Effector memory CD8-positive, alpha-beta T cell (primary cell): Measurements from ENCODE around the gene PAX2.

ENCODE experiments used
- ATAC-seq: fragments of 150-1000 bp; cut with Tn5 transposase; replicated peaks from 2 replicates; pipeline ENCODE4 v1.10.0; 2021; ENCODE audit warnings: mild to moderate bottlenecking, moderate library complexity
- DNase-seq, 3 experiments: peaks; one replicate each; pipeline ENCODE4 v3.0.0; 2021
- H3K27ac Mint-ChIP-seq, 2 donors: one replicate each; pipeline ENCODE4 v1.8.0; 2022; ENCODE audit warnings: mild to moderate bottlenecking in 2 of 2, mixed read lengths in 2 of 2, moderate library complexity in 2 of 2
- H3K27me3 Mint-ChIP-seq, 2 donors: one replicate each; pipeline ENCODE4 v1.8.0; 2022; ENCODE audit warnings: mixed read lengths in 2 of 2
- H3K36me3 Mint-ChIP-seq: one replicate; pipeline ENCODE4 v1.8.0; 2022; ENCODE audit warnings: mild to moderate bottlenecking, moderate library complexity, mixed read lengths; ENCODE audit not compliant: insufficient read depth
- H3K4me1 Mint-ChIP-seq, 2 donors: one replicate each; pipeline ENCODE4 v1.8.0; 2022; ENCODE audit warnings: low read depth in 2 of 2, mixed read lengths in 2 of 2
- H3K4me3 Mint-ChIP-seq, 2 donors: one replicate each; pipeline ENCODE4 v1.8.0; 2022; ENCODE audit warnings: mild to moderate bottlenecking in 2 of 2, mixed read lengths in 2 of 2, moderate library complexity in 2 of 2
- H3K9me3 Mint-ChIP-seq, 2 donors: one replicate each; pipeline ENCODE4 v1.8.0; 2022; ENCODE audit warnings: mixed read lengths in 2 of 2

PAX2 gene

DNA sequence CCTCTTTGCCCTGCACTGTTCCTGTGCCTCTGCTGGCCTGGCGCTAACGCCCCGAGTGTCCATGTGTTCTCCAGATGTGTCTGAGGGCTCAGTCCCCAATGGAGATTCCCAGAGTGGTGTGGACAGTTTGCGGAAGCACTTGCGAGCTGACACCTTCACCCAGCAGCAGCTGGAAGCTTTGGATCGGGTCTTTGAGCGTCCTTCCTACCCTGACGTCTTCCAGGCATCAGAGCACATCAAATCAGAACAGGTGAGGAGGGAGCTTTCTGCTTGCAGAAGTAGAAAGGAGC lies 60.9 kb downstream of the PAX2 start:
- Mint-ChIP-seq H3K36me3 (no peaks in the 10 kb centered on the region), H3K27ac (no peak overlapping the region), H3K4me3 (no peak overlapping the region), H3K27me3 (peaks cover 89 to 99% of the 10 kb centered on the region in 2 donors), H3K9me3 (no peaks in the 10 kb centered on the region), H3K4me1 (no peaks in the 10 kb centered on the region)
- DNase-seq (no peak), ATAC-seq (no peak)

GRCh38 chr10:100807241-100807951 lies 62.0 kb downstream of the PAX2 start:
- no peak for DNase-seq
- Mint-ChIP-seq H3K9me3 (no peaks in the 10 kb centered on the region), H3K4me1 (no peaks in the 10 kb centered on the region), H3K27ac (no peak overlapping the region), H3K36me3 (no peaks in the 10 kb centered on the region), H3K4me3 (no peak overlapping the region), H3K27me3 (peaks cover 89 to 99% of the 10 kb centered on the region in 2 donors)
- no peak for ATAC-seq

GRCh38 chr10:100808876-100809275 lies 63.5 kb downstream of the PAX2 start:
- no peak for ATAC-seq
- Mint-ChIP-seq H3K4me1 (no peaks in the 10 kb centered on the region), H3K27ac (no peak overlapping the region), H3K9me3 (no peaks in the 10 kb centered on the region), H3K4me3 (no peak overlapping the region), H3K27me3 (peaks cover 89 to 99% of the 10 kb centered on the region in 2 donors), H3K36me3 (no peaks in the 10 kb centered on the region)
- no peak for DNase-seq

DNA sequence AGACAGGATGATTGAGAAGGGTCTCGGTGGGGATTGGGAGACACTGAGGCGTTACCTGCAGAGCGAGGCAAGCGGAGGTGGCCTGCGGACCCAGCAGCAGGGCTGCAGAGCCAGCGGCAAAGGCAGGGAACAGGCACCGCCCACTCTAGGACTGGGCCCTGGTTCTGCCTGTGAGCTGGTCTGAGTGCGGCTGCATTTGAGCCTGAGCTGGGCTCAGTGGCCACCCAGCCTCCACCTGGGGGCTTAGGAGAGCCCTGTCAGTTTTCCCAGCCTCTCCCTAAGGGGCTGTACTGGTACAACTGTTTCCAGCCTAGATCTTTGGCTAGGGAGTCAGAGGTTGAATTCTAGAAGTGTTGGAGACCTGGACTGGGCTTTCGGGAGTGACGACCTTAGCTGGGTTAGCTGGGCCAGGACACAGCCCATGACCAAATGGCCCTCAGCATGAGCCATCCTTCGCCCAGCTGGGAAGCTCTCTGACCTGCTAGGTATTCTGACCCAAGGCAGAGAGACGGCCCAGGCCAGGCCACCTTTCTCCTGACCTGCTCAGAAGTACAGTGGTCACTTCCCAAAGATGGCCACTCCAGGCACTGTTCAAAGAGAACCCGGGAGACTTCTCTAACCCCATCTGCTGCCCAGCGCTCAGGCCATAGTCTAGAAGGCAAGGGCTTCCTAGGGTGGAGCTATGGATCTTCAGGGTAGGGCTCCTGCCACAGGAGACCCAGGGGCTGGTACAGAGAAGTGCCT lies 64.9 kb downstream of the PAX2 start:
- no peak overlapping the region for H3K27ac Mint-ChIP-seq
- no peak for ATAC-seq
- no peaks in the 10 kb centered on the region for H3K4me1 Mint-ChIP-seq
- H3K9me3 Mint-ChIP-seq = no peaks in the 10 kb centered on the region
- no peak overlapping the region for H3K4me3 Mint-ChIP-seq
- H3K27me3 Mint-ChIP-seq = peaks cover 87 to 99% of the 10 kb centered on the region in 2 donors
- H3K36me3 Mint-ChIP-seq = no peaks in the 10 kb centered on the region
- DNase-seq = no peak

DNA sequence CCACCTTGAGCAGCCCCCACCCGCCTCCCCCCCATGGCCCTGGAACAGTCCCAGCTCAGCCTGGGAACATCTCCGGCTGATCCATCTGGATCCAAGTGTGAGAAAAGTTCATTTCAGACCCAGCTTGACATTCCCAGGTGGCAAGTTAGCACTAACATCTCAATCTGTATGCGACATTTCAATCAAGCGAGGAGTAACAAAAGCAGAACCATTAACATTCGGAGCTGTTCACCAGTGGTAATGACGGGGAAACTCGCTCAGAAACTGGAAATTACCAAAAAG lies 65.4 kb downstream of the PAX2 start:
- Mint-ChIP-seq H3K36me3 (no peaks in the 10 kb centered on the region), H3K27me3 (peaks cover 82 to 99% of the 10 kb centered on the region in 2 donors), H3K4me3 (no peak overlapping the region), H3K27ac (no peak overlapping the region), H3K4me1 (no peaks in the 10 kb centered on the region), H3K9me3 (no peaks in the 10 kb centered on the region)
- no peak for ATAC-seq
- no peak for DNase-seq

DNA sequence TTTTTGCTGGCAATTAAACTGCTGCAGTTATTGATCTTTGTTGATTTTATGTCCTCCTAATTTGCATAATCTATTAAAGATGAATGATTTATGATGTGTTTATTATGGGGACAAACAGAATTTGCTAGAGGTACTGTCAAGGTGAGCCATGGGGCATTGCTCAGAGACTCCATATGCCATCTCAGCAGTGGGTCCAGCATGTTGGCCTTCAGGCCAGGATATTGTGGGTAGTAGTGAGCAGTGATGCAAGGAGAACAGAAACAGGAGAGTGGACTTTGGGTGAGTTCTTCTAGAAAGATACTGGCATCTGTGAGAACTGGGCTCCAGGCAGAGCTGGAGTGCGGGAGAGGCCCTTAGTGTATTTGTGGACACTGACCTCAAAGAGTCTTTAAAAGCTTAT lies 65.9 kb downstream of the PAX2 start:
- ATAC-seq = no peak
- H3K36me3 Mint-ChIP-seq = no peaks in the 10 kb centered on the region
- no peaks in the 10 kb centered on the region for H3K9me3 Mint-ChIP-seq
- no peaks in the 10 kb centered on the region for H3K4me1 Mint-ChIP-seq
- no peak overlapping the region for H3K27ac Mint-ChIP-seq
- peaks cover 77 to 99% of the 10 kb centered on the region in 2 donors for H3K27me3 Mint-ChIP-seq
- no peak for DNase-seq
- no peak overlapping the region for H3K4me3 Mint-ChIP-seq

DNA sequence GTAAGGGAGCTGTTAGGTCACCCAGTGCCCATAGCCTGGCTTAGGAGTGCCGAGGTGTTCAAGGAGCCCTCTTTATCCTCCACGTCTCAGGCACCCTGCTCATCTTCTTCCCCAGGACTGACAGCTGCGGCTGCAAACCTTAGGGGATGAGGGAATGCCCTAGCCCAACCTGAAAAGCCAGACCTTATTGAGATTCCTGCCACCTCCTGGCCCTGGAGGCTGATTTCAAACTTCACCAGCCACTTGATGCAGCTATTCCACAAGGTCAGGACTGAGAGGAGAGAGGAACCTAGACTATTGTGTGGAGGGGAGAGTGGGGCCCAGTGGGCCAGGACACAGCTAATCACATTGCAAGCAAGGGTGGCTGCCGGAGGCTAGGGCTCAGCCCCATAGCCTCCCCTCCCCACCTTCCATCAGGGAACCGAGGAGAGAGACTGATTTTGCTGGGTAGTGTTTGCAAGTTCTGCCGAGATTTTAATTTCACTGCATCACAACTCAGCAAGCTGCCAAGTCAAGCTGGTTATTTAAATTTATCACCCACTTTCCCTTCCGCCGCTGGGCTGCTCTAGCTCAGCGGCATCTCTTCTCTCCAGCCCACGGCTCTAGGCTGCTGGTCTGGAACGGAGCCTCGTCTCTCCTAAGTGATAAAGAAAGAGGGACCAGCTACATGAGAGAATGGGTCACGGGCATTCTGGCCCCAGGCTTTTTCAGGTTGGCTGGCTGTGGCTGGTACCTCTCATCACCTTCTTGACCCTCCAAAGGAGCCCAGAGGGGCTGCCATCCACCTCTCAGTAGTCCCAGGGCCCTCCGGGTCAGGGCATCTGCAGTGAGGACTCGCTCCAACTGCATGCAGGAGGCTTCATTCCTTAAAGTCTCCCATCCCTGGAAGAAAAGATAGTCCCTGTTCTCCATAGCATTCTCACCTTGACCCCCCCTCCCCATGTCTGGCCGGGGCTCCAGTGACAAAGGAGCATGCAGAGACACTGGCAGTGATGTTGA lies 66.7 kb downstream of the PAX2 start:
- Mint-ChIP-seq H3K27ac (no peak overlapping the region), H3K4me3 (no peak overlapping the region), H3K36me3 (no peaks in the 10 kb centered on the region), H3K9me3 (no peaks in the 10 kb centered on the region), H3K27me3 (peaks cover 73 to 99% of the 10 kb centered on the region in 2 donors), H3K4me1 (no peaks in the 10 kb centered on the region)
- ATAC-seq = no peak
- no peak for DNase-seq

DNA sequence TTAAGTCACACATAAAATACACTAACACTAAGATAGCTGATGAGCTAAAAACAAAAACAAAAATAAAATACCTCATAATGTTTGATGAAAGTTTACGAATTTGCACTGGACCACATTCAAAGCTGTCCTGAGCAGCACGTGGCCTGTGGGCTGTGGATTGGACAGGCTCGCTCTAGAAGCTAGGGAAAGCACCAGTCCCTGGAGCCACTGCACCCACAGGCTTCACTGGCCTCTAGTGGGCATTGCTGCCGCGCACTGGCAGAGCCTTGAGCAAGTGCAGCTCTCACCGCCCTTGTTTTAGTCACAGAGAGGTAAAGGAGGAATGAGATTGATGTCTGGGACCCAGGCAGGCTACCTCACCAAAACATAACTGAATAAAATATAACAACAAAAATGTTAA lies 67.6 kb downstream of the PAX2 start:
- Mint-ChIP-seq H3K36me3 (no peaks in the 10 kb centered on the region), H3K27me3 (peaks cover 70 to 99% of the 10 kb centered on the region in 2 donors), H3K9me3 (no peaks in the 10 kb centered on the region), H3K27ac (no peak overlapping the region), H3K4me3 (no peak overlapping the region), H3K4me1 (no peaks in the 10 kb centered on the region)
- ATAC-seq (no peak), DNase-seq (no peak)

DNA sequence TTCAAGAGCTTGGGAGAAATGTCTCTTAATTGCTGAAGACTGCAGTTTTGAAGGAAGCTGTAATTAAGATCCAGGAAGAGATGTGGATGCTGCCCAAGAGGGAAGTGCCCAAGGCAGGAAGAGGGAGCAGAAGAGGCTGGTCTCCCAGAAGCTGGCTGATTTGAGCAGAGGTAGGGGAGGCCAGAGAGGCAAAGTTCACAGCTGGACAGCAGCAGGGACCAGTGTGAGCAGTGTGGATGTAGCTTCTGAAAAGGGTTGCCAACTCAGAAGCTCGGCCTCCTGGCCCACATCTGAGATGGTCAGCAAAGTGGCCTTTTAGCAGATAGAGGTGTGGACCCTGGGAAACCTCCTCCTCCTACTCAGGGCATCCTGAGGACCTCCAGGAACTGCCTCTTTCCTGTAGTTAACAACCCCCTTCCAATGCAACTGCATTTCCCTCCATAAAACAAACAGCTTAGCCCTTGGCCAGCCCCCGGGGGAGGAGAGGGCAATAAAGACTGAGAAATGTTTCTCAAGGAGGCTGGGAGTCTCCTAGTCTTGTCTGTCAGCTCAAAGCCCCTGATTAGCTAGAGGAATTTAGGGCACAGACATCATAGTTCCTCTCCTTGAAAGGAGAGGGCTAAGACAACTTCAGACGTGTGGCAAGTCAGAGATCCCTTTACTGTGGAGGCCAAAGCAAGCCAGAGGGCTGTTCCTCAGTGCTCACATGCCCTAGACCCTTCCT lies 69.5 kb downstream of the PAX2 start:
- H3K4me1 Mint-ChIP-seq = no peaks in the 10 kb centered on the region
- no peak for DNase-seq
- H3K36me3 Mint-ChIP-seq = no peaks in the 10 kb centered on the region
- no peaks in the 10 kb centered on the region for H3K9me3 Mint-ChIP-seq
- no peak overlapping the region for H3K27ac Mint-ChIP-seq
- peaks cover 60 to 94% of the 10 kb centered on the region in 2 donors for H3K27me3 Mint-ChIP-seq
- ATAC-seq = no peak
- no peak overlapping the region for H3K4me3 Mint-ChIP-seq

DNA sequence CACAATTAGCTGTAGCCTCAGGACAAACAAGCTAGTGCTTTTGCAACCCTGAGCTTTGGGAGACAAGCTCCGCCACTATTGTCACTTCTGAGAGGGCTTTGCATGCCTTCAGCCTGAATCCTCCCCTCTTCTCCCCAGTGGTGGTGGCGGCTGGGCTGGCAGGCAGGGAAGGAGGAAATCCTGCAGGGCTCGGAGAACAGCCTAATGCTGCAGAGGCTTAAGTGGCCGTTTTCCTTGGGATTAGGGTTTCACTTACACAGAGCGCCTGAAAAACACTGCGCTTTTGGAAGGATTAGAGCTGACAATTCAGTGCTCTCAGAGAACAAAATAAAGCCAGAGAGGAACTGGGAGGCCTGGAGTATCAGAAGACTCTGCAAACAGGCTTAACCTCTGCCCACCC lies 71.3 kb downstream of the PAX2 start:
- ATAC-seq (no peak), DNase-seq (no peak)
- no peak overlapping the region for H3K27ac Mint-ChIP-seq
- H3K4me1 Mint-ChIP-seq = no peaks in the 10 kb centered on the region
- no peak overlapping the region for H3K4me3 Mint-ChIP-seq
- H3K36me3 Mint-ChIP-seq = no peaks in the 10 kb centered on the region
- no peaks in the 10 kb centered on the region for H3K9me3 Mint-ChIP-seq
- H3K27me3 Mint-ChIP-seq = peaks cover 52 to 84% of the 10 kb centered on the region in 2 donors

GRCh38 chr10:100817268-100817839 lies 72.0 kb downstream of the PAX2 start:
- no peak overlapping the region for H3K4me3 Mint-ChIP-seq
- no peaks in the 10 kb centered on the region for H3K9me3 Mint-ChIP-seq
- H3K27ac Mint-ChIP-seq = no peak overlapping the region
- no peaks in the 10 kb centered on the region for H3K36me3 Mint-ChIP-seq
- H3K4me1 Mint-ChIP-seq = no peaks in the 10 kb centered on the region
- DNase-seq (no peak), ATAC-seq (no peak)
- H3K27me3 Mint-ChIP-seq = peaks cover 47 to 81% of the 10 kb centered on the region in 2 donors

DNA sequence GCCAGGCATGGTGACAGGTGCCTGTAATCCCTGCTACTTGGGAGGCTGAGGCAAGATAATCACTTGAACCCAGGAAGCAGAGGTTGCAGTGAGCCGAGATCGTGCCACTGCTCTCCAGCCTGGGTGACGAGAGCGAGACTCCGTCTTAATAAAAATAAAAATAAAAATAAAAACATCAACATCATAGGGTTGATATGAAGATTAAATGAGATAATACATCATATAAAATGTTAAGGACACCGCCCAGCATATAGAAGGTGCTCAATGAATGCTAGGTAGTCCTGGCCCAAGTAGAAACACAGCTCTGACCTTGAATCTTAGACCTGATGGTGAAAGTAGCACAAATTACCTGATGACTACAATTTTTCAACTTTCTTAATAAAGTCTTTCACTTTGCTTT lies 74.0 kb downstream of the PAX2 start:
- H3K36me3 Mint-ChIP-seq = no peaks in the 10 kb centered on the region
- DNase-seq = no peak
- H3K4me3 Mint-ChIP-seq = no peak overlapping the region
- no peak for ATAC-seq
- H3K27me3 Mint-ChIP-seq = peaks cover 47 to 81% of the 10 kb centered on the region in 2 donors
- H3K9me3 Mint-ChIP-seq = no peaks in the 10 kb centered on the region
- no peaks in the 10 kb centered on the region for H3K4me1 Mint-ChIP-seq
- no peak overlapping the region for H3K27ac Mint-ChIP-seq

- ATAC-seq = no peak
- Mint-ChIP-seq H3K4me3 (no peak overlapping the region), H3K27me3 (peaks cover 61 to 77% of the 10 kb centered on the region in 2 donors), H3K9me3 (no peaks in the 10 kb centered on the region), H3K36me3 (no peaks in the 10 kb centered on the region), H3K4me1 (peaks cover 3 to 12% of the 10 kb centered on the region in 2 donors), H3K27ac (no peak overlapping the region)
- DNase-seq = no peak
Observed at GRCh38 chr10:100823194-100823593, 77.8 kb downstream of the PAX2 start.
